Ishikawa (cell line): ENCODE data around the gene COL18A1.

Experiments
- CEBPB ChIP-seq: IDR thresholded peaks from 2 replicates; pipeline ENCODE4 v1.6.1; 2012
- CREB1 ChIP-seq: IDR thresholded peaks from 2 replicates; pipeline ENCODE4 v1.6.1; 2012; ENCODE audit warnings: low read depth
- EGR1 ChIP-seq: IDR thresholded peaks from 2 replicates; pipeline ENCODE4 v1.6.1; 2012
- EP300 ChIP-seq: IDR thresholded peaks from 2 replicates; pipeline ENCODE4 v1.6.1; 2012; ENCODE audit warnings: borderline replicate concordance
- FOXM1 ChIP-seq: IDR thresholded peaks from 2 replicates; pipeline ENCODE4 v1.6.1; 2012; ENCODE audit warnings: low read depth, borderline replicate concordance
- NFIC ChIP-seq: IDR thresholded peaks from 2 replicates; pipeline ENCODE4 v1.6.1; 2012
- RAD21 ChIP-seq: IDR thresholded peaks from 2 replicates; pipeline ENCODE4 v1.6.1; 2012; ENCODE audit warnings: low read depth
- TAF1 ChIP-seq: IDR thresholded peaks from 2 replicates; pipeline ENCODE4 v1.6.1; 2012; ENCODE audit warnings: low read depth, mild to moderate bottlenecking
- TCF12 ChIP-seq: IDR thresholded peaks from 2 replicates; pipeline ENCODE4 v1.6.1; 2012; ENCODE audit warnings: low read depth
- TEAD4 ChIP-seq: IDR thresholded peaks from 2 replicates; pipeline ENCODE4 v1.6.1; 2012
- YY1 ChIP-seq: IDR thresholded peaks from 2 replicates; pipeline ENCODE4 v1.6.1; 2012; ENCODE audit warnings: low read depth
- ZBTB7A ChIP-seq: IDR thresholded peaks from 2 replicates; pipeline ENCODE4 v1.6.1; 2012; ENCODE audit warnings: low read depth
- TF ChIP-seq, protein P1 (sequence below): IDR thresholded peaks from 2 replicates; pipeline ENCODE4 v1.6.1; 2012
- TF ChIP-seq, protein P2 (sequence below): IDR thresholded peaks from 2 replicates; pipeline ENCODE4 v1.6.1; 2012
- TF ChIP-seq, protein P3 (sequence below): IDR thresholded peaks from 2 replicates; pipeline ENCODE4 v1.6.1; 2012; ENCODE audit warnings: low read depth, mild to moderate bottlenecking

Gene COL18A1

DNA sequence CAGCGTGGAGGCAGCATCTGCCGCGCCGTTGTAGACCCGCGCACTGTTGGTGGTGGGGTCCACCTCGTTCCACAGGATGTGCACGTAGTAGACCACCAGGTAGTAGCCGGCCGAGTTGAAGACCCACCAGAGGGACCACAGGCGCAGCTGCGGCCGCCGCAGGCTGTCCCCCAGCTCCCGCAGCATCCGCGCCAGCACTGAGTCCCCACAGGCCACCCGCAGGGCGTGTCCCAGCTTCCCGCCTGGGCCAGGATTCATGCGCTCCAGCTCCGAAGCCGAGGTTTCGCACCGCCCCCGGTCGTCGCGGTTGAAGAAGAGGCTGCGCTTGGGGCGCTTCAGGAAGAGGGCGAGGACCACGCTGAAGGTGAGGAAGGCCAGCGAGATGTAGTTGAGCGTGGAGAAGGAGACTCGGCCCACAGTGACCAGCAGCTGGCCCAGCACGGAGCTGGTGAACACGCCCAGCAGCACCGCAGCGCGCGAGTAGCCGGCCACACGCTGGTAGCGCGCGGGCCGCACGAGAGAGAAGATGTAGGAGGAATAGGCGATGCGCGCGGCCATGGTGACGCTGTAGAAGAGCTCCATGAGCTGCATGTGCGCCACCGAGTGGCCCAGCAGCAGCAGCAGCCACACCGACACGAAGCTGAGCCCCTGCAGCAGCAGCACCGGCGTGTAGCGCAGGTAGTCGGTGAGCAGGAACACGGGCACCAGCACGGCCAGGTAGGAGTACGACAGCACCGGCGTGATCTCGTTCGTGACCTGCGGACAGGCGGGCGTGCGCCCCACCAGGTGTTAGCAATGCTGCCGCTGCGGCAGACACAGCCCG lies 126.6 kb downstream of the COL18A1 start:
- TF ChIP-seq CREB1 (no peak), CEBPB (no peak), TCF12 (no peak), EGR1 (no peak), NFIC (no peak), TAF1 (no peak), EP300 (no peak), TEAD4 (no peak), ZBTB7A (no peak), RAD21 (no peak), YY1 (no peak), FOXM1 (no peak)
- TF ChIP-seq, protein P1, sequence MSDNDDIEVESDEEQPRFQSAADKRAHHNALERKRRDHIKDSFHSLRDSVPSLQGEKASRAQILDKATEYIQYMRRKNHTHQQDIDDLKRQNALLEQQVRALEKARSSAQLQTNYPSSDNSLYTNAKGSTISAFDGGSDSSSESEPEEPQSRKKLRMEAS = no peak
- TF ChIP-seq, protein P2, sequence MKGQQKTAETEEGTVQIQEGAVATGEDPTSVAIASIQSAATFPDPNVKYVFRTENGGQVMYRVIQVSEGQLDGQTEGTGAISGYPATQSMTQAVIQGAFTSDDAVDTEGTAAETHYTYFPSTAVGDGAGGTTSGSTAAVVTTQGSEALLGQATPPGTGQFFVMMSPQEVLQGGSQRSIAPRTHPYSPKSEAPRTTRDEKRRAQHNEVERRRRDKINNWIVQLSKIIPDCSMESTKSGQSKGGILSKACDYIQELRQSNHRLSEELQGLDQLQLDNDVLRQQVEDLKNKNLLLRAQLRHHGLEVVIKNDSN = no peak
- TF ChIP-seq, protein P3, sequence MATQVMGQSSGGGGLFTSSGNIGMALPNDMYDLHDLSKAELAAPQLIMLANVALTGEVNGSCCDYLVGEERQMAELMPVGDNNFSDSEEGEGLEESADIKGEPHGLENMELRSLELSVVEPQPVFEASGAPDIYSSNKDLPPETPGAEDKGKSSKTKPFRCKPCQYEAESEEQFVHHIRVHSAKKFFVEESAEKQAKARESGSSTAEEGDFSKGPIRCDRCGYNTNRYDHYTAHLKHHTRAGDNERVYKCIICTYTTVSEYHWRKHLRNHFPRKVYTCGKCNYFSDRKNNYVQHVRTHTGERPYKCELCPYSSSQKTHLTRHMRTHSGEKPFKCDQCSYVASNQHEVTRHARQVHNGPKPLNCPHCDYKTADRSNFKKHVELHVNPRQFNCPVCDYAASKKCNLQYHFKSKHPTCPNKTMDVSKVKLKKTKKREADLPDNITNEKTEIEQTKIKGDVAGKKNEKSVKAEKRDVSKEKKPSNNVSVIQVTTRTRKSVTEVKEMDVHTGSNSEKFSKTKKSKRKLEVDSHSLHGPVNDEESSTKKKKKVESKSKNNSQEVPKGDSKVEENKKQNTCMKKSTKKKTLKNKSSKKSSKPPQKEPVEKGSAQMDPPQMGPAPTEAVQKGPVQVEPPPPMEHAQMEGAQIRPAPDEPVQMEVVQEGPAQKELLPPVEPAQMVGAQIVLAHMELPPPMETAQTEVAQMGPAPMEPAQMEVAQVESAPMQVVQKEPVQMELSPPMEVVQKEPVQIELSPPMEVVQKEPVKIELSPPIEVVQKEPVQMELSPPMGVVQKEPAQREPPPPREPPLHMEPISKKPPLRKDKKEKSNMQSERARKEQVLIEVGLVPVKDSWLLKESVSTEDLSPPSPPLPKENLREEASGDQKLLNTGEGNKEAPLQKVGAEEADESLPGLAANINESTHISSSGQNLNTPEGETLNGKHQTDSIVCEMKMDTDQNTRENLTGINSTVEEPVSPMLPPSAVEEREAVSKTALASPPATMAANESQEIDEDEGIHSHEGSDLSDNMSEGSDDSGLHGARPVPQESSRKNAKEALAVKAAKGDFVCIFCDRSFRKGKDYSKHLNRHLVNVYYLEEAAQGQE = no peak

DNA sequence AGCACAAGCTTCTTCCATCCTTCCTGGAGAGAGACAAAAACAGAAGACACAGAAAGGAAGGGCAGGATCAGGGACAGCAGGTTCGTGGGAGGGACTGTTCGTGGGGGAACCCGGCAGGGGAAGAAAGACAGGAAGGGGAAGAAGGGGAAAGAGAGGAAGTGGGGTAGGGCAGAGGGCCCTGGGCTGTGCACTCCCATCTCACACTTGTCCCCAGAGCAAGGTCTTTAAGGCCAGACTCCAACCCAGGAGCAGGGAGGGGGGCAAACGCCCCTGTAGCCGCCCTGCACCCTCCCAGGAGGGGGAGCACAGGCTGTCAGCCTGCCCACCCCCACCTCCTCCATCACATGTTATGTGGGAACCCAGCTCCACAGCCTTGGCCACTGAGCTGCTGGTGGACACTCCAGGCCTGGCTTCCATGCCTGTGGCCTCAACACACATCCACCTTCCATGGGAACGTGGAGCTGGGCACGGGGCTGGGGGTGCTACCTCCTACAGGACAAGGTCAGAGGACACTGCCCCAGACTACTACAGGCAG lies 127.9 kb downstream of the COL18A1 start:
- TF ChIP-seq EGR1 (no peak), YY1 (no peak), RAD21 (no peak)
- TF ChIP-seq, protein P2 = no peak
- TF ChIP-seq, protein P1 = no peak

DNA sequence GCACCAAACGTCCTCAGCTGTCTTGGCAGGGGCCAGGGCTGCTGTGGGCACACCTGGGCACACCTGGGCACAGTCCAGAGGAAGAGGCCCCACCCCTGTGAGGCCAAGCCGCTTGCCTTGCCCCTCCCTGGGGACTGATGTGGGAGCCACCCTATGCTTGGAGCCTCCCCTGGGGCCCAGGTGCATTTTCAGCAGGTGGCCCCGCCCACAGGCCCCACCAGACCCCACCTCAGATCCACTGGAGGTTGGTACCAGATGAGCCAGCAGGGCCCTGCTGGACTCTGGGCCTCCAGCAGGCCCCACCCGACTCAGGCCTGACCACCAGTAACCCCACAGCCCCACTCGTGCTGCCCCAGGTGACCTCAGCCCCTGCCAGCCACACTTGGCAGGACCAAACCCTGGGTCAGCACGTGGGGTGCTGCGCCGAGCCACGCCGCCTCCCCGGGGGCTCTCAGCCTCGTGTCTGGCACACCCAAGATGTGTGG lies 128.4 kb downstream of the COL18A1 start:
- TF ChIP-seq YY1 = no peak
- TF ChIP-seq, protein P1 = no peak
- no peak for TF ChIP-seq NFIC
- no peak for TF ChIP-seq CEBPB
- no peak for TF ChIP-seq RAD21

DNA sequence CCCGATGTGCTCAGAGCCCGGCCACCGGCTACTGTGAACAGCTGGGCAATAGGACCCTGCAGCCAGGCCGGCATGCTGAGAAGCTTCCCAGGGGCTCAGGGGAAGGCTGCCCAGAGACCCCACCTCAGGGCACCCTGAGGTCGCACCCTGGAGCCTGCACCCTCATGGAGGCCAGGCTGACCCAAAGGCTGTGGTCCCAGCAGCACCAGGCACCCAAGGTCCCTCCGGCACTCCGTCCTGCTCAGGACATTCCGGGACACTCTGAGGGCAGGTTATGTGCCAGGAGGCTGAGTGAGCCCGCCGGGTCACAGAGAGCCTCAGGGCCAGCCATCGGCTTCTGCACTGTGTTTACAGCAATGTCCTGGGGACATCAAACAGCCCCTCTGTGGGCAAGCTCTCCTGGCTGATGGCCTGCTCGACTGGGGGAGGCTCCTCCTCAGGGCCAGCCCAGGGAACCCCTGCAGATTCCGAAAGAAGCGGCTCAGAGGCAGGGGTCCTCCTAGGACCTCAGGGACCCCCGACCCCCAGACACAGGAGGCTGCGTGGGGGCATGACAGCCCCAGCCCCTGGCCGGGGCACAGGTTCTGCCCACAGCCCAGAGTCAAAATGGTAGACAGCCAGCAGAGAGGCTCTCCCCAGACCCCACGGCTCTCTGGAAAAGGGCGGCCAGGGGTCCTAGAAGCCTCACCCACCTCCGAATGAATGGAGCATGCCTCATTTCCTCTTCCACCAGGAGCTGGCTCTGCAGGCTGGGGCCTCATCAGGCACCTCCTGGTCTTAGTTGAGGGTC lies 129.1 kb downstream of the COL18A1 start:
- TF ChIP-seq EP300 (no peak), RAD21 (no peak), ZBTB7A (no peak), EGR1 (no peak), FOXM1 (no peak), CREB1 (no peak), TCF12 (no peak), YY1 (no peak), TAF1 (no peak), TEAD4 (no peak), NFIC (no peak), CEBPB (no peak)
- TF ChIP-seq, protein P2 = no peak
- TF ChIP-seq, protein P3 = no peak
- TF ChIP-seq, protein P1 = no peak
